ENCODE results near the gene TMEM209. TPM values are rescaled to one million over a fixed set of nuclear protein-coding genes. Genes with fewer than 3 reads are reported as not detected.
"Not testable (repeated sequence)": the region's sequence is repeated elsewhere in the genome, so short reads cannot be mapped to it uniquely, and the experiment has no call there.

Gene TMEM209
- polyA plus RNA-seq (2013, experiment 1 of 2; ENCODE audit: insufficient read length) = 14.5 TPM
- 12.4 TPM for polyA plus RNA-seq (2013, experiment 2 of 2; ENCODE audit: insufficient read length)

DNA sequence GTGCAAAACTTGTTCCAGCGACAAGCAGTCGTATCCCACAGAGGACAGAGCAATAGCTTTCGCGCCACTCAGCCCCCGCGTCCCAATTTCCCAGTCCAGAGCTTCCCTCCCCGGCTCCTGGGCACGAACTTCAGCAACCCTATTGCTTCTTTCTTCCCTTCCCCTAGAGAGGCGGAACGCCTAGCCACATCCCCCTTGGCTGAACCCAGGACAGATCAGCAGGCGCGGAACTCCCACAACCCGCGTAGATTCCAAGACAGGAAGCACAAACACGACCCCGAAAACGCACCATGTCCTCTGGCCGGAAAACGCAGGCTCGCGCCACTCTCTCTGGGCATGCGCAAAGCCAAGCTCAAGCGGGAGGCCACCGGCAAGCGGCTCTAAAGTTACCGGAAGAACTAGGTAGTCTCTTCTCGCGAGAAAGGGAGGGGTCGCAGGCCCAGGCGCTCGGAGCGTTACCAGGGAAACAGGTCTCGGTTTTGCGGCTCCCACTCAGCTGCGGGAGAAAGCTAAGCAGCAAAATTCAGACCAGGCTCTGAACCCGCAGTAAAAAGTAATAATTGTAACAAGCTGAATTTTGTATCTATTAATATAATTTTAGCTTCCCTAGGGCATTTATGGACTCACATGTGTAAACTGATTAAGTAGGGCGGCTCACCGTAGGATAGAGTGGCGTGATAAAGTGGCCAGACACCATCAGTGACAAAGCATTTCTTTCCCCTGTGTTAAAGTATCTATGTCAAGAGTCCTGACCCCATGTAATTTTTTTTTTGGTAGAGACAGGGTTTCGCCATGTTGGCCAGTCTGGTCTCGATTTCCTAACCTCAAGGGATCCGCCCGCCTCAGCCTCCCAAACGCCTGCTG lies at the start of gene TMEM209:
Gene TMEM209, minus strand, starts transcription at position 323 of the 864 bp plus-strand sequence. Its CDS starts 31 bp downstream, at position 292.
- DNase-seq = peak; percentile 97

GRCh38 chr7:130254555-130254954 lies 49.3 kb upstream of the TMEM209 start:
- DNase-seq = no peak

DNA sequence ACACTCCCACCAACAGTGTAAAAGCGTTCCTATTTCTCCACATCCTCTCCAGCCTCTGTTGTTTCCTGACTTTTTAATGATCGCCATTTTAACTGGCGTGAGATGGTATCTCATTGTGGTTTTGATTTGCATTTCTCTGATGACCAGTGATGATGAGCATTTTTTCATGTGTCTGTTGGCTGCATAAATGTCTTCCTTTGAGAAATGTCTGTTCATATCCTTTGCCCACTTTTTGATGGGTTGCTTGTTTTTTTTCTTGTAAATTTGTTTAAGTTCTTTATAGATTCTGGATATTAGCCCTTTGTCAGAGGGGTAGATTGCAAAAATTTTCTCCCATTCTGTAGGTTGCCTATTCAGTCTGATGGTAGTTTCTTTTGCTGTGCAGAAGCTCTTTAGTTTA lies 44.4 kb upstream of the TMEM209 start:
- DNase-seq = not testable (repeated sequence)

DNA sequence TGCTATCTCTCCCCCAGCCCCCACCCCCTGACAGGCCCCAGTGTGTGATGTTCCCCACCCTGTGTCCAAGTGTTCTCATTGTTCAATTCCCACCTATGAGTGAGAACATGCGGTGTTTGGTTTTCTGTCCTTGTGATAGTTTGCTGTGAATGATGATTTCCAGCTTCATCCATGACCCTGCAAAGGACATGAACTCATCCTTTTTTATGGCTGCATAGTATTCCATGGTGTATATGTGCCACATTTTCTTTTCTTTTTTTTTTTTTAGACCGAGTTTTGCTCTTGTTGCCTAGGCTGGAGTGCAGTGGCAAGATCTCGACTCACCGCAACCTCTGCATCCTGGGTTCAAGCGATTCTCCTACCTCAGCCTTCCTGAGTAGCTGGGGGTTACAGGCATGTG lies 43.6 kb upstream of the TMEM209 start:
- not testable (repeated sequence) for DNase-seq

- DNase-seq = not testable (repeated sequence)
These were observed 41.3 kb upstream of the TMEM209 start for GRCh38 chr7:130246491-130246890.

- peak; percentile 27 for DNase-seq
These were observed 38.3 kb upstream of the TMEM209 start for GRCh38 chr7:130243486-130243885.

- peak; percentile 75 for DNase-seq
These were observed 37.2 kb upstream of the TMEM209 start for GRCh38 chr7:130242198-130243014.

DNA sequence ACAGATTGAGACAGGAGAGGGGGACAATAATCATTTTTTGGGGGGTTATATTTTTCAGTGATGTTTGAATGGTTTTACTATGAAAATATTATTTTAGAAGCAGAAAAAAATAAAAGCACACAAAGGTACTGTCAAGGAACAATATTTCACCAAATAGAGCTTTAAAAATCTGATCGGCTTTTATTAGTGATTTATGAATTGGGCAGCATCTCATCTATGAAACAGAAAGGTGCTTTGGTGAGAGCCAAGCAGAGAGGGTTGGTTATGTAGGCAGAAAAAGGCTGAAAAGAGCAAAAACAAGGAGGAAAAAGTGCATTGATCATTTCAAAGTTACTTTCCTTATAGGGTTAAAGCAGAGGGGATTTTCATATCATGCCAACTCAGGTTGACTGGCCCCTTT lies 35.0 kb upstream of the TMEM209 start:
- DNase-seq = no peak

DNA sequence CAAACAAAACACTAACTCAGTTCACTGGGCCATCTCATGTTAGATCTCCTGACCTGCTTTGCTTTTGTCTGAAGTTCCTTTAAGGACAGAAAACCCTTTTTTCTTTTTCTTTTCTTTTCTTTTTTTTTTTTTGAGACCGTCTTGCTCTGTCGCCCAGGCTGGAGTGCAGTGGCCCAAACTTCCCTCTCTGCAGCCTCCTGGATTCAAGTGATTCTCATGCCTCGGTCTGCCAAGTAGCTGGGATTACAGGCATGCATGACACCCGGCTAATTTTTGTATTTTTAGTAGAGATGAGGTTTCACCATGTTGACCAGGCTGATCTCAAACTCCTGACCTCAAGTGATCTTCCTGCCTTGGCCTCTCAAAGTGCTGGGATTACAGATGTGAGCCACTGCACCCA lies 31.2 kb upstream of the TMEM209 start:
- not testable (repeated sequence) for DNase-seq

- no peak for DNase-seq
These were observed 28.9 kb upstream of the TMEM209 start for GRCh38 chr7:130234078-130234477.

GRCh38 chr7:130232209-130232608 lies 27.0 kb upstream of the TMEM209 start:
- no peak for DNase-seq

GRCh38 chr7:130231792-130232191 lies 26.6 kb upstream of the TMEM209 start:
- no peak for DNase-seq

- not testable (repeated sequence) for DNase-seq
These were observed 24.8 kb upstream of the TMEM209 start for GRCh38 chr7:130229981-130230380.

GRCh38 chr7:130228840-130229502 lies 23.8 kb upstream of the TMEM209 start:
- no peak for DNase-seq

DNA sequence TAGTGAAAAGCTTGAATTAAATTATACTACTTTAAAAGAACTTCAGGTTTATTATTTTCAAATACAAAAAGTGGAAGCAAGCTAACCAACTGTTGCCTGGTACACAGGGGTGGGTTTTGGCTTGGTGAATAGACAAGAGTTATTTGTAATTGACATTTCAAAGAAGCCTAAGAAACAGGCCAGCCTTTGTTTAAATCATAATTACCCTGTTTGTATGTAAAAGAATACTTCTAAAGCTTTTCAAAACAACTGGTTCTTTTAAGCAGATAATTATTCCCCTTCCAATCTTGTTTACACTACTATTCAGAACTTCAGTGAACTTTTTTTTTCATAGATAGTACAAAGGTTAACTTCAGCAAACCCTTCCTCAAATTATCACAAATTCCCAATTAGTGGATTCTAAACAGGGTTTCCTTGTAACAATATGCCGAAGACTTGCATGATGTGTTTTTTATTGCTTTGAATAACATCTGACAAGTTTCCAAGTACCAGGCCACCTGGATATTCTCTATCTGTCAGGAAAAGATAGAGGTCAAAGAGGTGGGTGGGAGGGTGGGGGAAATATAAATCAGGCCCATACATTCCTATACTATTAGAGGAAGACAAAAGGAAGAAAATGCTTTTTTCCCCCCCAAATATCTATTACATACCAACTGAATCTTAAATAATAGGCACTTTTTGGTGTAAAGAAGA lies 22.8 kb upstream of the TMEM209 start:
- DNase-seq = no peak

GRCh38 chr7:130226333-130226732 lies 21.1 kb upstream of the TMEM209 start:
- DNase-seq = no peak

GRCh38 chr7:130224923-130225322 lies 19.7 kb upstream of the TMEM209 start:
- peak; percentile 28 for DNase-seq

DNA sequence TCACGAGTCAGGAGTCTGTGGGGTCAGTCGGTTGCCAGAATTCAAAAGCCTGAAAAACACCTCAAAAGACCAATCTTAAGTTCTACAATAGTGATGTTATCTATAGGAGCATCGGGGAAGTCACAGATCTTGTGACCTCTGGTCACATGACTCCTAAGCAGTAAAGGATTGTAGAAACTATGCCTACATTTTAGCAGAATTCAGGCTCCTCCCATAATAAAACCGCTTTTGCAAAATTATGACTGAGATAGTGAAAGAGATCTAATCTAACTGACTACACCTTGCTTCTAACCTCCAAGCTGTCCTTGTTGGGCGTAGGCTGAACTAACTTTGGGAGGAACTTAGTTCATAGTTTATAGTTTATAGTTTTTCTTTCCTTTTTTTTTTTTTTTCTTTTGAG lies 19.0 kb upstream of the TMEM209 start:
- DNase-seq = no peak

GRCh38 chr7:130223646-130224045 lies 18.4 kb upstream of the TMEM209 start:
- DNase-seq = no peak

DNA sequence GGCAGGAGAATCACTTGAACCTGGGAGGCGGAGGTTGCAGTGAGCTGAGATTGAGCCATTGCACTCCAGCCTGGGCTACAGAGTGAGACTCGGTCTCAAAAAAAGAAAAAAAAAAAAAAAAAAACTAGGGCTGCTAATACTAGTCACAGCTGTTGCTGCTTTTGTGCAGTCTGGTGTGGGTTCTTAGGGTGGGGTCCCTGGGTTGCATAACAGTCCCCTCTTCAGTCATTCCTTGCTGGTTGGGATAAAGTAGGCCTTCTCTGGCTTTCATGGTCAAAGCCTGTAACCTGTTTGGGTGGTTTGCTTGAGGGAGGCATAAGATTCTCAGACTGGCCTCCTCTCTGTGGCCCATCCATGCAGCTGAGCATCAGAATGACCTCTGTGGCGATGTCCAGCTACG lies 16.5 kb upstream of the TMEM209 start:
- DNase-seq = no peak

GRCh38 chr7:130219871-130220270 lies 14.7 kb upstream of the TMEM209 start:
- no peak for DNase-seq
